Tibial nerve (tissue), 3 donors: ENCODE results near the gene DNAJC12.

Experiments
- POLR2A ChIP-seq, 2 donors: fragments of 450-650 bp; IDR thresholded peaks; one replicate each; pipeline ENCODE4 v1.6.1; 2017; ENCODE audit warnings: antibody characterized with exemption in 2 of 2, mild to moderate bottlenecking in 2 of 2, moderate library complexity in 2 of 2
- TF ChIP-seq, protein P1 (sequence below), 5 experiments: fragments of 200-600 bp in 3 of 5; fragments of 450-650 bp in 2 of 5; sonication (generic) in 3 of 5; IDR thresholded peaks; one replicate each; pipeline ENCODE4 v1.5.1; 2016 to 2019; ENCODE audit warnings: antibody characterized with exemption in 5 of 5, mild to moderate bottlenecking in 3 of 5, moderate library complexity in 2 of 5

DNA sequence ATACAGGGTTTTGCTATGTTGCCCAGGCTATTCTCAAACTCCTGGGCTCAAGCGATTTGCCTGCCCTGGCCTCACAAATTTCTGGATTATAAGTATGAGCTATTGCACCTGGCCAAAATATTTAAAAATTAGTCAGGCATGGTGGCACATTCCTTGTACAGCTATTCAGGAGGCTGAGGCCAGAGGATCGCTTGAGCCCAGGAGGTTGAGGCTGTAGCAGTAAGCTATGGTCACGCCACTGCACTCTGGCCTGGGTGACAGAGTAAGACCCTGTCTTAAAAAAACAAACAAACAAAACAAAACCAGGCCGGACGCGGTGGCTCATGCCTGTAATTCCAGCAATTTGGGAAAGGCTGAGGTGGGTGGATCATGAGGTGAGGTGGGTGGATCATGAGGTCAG, 32.0 kb upstream of the DNAJC12 start:
- TF ChIP-seq, protein P1, sequence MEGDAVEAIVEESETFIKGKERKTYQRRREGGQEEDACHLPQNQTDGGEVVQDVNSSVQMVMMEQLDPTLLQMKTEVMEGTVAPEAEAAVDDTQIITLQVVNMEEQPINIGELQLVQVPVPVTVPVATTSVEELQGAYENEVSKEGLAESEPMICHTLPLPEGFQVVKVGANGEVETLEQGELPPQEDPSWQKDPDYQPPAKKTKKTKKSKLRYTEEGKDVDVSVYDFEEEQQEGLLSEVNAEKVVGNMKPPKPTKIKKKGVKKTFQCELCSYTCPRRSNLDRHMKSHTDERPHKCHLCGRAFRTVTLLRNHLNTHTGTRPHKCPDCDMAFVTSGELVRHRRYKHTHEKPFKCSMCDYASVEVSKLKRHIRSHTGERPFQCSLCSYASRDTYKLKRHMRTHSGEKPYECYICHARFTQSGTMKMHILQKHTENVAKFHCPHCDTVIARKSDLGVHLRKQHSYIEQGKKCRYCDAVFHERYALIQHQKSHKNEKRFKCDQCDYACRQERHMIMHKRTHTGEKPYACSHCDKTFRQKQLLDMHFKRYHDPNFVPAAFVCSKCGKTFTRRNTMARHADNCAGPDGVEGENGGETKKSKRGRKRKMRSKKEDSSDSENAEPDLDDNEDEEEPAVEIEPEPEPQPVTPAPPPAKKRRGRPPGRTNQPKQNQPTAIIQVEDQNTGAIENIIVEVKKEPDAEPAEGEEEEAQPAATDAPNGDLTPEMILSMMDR (IDR thresholded peaks at IDR 0.05), result no peak
- no peak for TF ChIP-seq POLR2A (IDR thresholded peaks at IDR 0.05)
